ENCODE measurements around the gene ARID1B.

DNA sequence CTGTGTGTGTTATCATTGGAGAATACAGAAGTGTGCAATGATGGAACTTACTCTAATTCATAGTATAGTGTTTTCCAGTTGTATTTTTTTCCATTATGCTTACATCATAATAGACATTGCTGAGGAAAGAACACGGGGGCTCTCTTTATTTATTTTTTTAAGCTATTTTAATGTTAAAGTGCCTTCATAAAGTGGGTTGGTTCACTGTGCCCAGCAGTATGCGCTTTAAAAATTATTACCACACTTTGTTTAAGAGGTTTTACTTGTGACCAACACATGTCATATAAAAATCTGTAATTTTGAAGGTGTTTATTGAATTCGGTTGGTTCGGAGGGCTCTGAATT lies 330.4 kb downstream of the ARID1B start:
- TF ChIP-seq, protein P1, sequence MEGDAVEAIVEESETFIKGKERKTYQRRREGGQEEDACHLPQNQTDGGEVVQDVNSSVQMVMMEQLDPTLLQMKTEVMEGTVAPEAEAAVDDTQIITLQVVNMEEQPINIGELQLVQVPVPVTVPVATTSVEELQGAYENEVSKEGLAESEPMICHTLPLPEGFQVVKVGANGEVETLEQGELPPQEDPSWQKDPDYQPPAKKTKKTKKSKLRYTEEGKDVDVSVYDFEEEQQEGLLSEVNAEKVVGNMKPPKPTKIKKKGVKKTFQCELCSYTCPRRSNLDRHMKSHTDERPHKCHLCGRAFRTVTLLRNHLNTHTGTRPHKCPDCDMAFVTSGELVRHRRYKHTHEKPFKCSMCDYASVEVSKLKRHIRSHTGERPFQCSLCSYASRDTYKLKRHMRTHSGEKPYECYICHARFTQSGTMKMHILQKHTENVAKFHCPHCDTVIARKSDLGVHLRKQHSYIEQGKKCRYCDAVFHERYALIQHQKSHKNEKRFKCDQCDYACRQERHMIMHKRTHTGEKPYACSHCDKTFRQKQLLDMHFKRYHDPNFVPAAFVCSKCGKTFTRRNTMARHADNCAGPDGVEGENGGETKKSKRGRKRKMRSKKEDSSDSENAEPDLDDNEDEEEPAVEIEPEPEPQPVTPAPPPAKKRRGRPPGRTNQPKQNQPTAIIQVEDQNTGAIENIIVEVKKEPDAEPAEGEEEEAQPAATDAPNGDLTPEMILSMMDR (conservative IDR thresholded peaks at IDR 0.05), result no peak
- no peak for TF ChIP-seq EZH2 (IDR thresholded peaks at IDR 0.05; ENCODE audit: low read depth)

Measured in PC-9 (cell line).